A673 (cell line): ENCODE measurements around the gene PLCD1. TPM values are rescaled to one million over a fixed set of nuclear protein-coding genes. Genes with fewer than 3 reads are reported as not detected.

Experiments
- BruUV-seq: library from RNA; stranded (reverse); fragments of 400-500 nt; replicated peaks from 2 replicates; lab custom pipeline; 2021; lab: Mats Ljungman, UMichigan
- CTCF ChIA-PET: fragments of 300-600 bp; sonication (Branson Sonifier 250); formaldehyde crosslinking; loops from one replicate; lab custom pipeline; 2022; ENCODE audit warnings: antibody characterized with exemption; lab: Charles Lee
- POLR2A ChIA-PET: fragments of 300-600 bp; sonication (Branson Sonifier 250); formaldehyde crosslinking; loops from one replicate; lab custom pipeline; 2022; ENCODE audit warnings: antibody characterized with exemption; ENCODE audit not compliant: low non-redundant PET; lab: Charles Lee
- DNase-seq: peaks from one replicate; pipeline ENCODE4 v3.0.0-alpha.2; 2015; ENCODE audit warnings: low spot score
- H3K27ac ChIP-seq: fragments of 200-600 bp; sonication (generic); 2 replicates; pipeline ENCODE4 v1.5.1; 2016; ENCODE audit warnings: mixed run types, low read depth, mild to moderate bottlenecking, mixed read lengths, antibody characterized with exemption, low read length; ENCODE audit not compliant: poor library complexity, severe bottlenecking
- H3K27me3 ChIP-seq: fragments of 200-600 bp; sonication (generic); replicated peaks from 2 replicates; pipeline ENCODE4 v1.6.1; 2017; ENCODE audit warnings: mixed run types, low read depth, mild to moderate bottlenecking, mixed read lengths, antibody characterized with exemption, low read length; ENCODE audit not compliant: insufficient read depth, poor library complexity
- H3K36me3 ChIP-seq: fragments of 200-600 bp; sonication (generic); 2 replicates; pipeline ENCODE4 v1.6.1; 2016; ENCODE audit warnings: mixed run types, mild to moderate bottlenecking, mixed read lengths, antibody characterized with exemption, low read length; ENCODE audit not compliant: insufficient read depth, poor library complexity, severe bottlenecking
- H3K4me1 ChIP-seq: fragments of 200-600 bp; sonication (generic); 2 replicates; pipeline ENCODE4 v1.6.1; 2017; ENCODE audit warnings: mixed run types, mild to moderate bottlenecking, mixed read lengths, antibody characterized with exemption, low read length; ENCODE audit not compliant: insufficient read depth, poor library complexity, severe bottlenecking
- H3K4me3 ChIP-seq: fragments of 200-600 bp; sonication (generic); 2 replicates; pipeline ENCODE4 v1.5.1; 2016; ENCODE audit warnings: low read depth, mixed run types, mild to moderate bottlenecking, mixed read lengths, low read length; ENCODE audit not compliant: poor library complexity, severe bottlenecking
- H3K9me3 ChIP-seq: fragments of 200-600 bp; sonication (generic); 2 replicates; pipeline ENCODE4 v1.6.1; 2016; ENCODE audit warnings: mixed run types, low read depth, mild to moderate bottlenecking, mixed read lengths, antibody characterized with exemption, low read length; ENCODE audit not compliant: poor library complexity, severe bottlenecking
- EZH2 ChIP-seq: fragments of 200-600 bp; sonication (generic); IDR thresholded peaks from 2 replicates; pipeline ENCODE4 v1.6.1; 2017; ENCODE audit warnings: borderline replicate concordance, low read depth, mild to moderate bottlenecking, mixed read lengths, antibody characterized with exemption, low read length; ENCODE audit not compliant: poor library complexity, severe bottlenecking
- intact Hi-C: fragments of 100-400 bp; cut with micrococcal nuclease; formaldehyde crosslinking; loops from one replicate; pipeline ENCODE4 v1.10.0; 2022; ENCODE audit not compliant: unreplicated experiment
- total RNA-seq: library from RNA; stranded (reverse); gene quantifications from 2 replicates; pipeline ENCODE4 v1.2.3, GENCODE V29; 2021
- TF ChIP-seq, protein P1 (sequence below): fragments of 300-800, 200-600 bp; sonication (generic); conservative IDR thresholded peaks from 2 replicates; pipeline ENCODE4 v1.5.1; 2017; ENCODE audit warnings: low read depth, mild to moderate bottlenecking, antibody characterized with exemption, low read length, moderate library complexity, mixed read lengths

The PLCD1 gene
- total RNA-seq, 1 experiment from 2014 or later = 1.1 TPM

DNA sequence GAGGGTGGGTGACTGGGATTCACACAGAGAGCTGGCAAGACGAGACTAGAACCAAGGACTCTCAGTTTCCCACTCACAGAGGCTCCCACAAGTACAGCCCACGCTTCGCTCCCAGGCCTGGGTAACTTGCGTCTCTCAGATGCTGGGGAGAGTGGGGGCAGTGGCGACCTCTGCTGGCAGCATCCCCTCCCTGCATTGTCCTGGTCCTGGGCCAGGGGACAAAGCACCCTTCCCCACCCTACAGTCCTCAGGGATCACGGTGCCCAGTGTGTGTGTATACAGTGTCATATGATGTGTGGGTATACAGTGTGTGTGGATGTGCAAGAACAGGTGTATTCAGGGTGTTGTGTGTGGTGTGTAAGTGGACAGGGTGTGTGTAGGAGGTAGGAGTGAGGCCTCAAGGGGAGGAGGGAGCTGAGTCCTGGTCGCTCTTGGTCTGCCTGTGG lies 26.0 kb downstream of the PLCD1 start:
- intact Hi-C loops = no loop called here
- BruUV-seq = no TSS peak
- POLR2A ChIA-PET = no interaction called here
- peak; percentile 53 for DNase-seq
- H3K36me3 ChIP-seq = no peaks in the 10 kb centered on the region
- peaks cover 3% of the 10 kb centered on the region for H3K4me1 ChIP-seq
- no peaks in the 10 kb centered on the region for H3K9me3 ChIP-seq
- H3K27me3 ChIP-seq = no peaks in the 10 kb centered on the region
- no peak overlapping the region for H3K27ac ChIP-seq
- TF ChIP-seq, protein P1, sequence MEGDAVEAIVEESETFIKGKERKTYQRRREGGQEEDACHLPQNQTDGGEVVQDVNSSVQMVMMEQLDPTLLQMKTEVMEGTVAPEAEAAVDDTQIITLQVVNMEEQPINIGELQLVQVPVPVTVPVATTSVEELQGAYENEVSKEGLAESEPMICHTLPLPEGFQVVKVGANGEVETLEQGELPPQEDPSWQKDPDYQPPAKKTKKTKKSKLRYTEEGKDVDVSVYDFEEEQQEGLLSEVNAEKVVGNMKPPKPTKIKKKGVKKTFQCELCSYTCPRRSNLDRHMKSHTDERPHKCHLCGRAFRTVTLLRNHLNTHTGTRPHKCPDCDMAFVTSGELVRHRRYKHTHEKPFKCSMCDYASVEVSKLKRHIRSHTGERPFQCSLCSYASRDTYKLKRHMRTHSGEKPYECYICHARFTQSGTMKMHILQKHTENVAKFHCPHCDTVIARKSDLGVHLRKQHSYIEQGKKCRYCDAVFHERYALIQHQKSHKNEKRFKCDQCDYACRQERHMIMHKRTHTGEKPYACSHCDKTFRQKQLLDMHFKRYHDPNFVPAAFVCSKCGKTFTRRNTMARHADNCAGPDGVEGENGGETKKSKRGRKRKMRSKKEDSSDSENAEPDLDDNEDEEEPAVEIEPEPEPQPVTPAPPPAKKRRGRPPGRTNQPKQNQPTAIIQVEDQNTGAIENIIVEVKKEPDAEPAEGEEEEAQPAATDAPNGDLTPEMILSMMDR = peak; percentile 75
- TF ChIP-seq EZH2 = no peak
- CTCF ChIA-PET = no interaction called here
- no peak overlapping the region for H3K4me3 ChIP-seq

DNA sequence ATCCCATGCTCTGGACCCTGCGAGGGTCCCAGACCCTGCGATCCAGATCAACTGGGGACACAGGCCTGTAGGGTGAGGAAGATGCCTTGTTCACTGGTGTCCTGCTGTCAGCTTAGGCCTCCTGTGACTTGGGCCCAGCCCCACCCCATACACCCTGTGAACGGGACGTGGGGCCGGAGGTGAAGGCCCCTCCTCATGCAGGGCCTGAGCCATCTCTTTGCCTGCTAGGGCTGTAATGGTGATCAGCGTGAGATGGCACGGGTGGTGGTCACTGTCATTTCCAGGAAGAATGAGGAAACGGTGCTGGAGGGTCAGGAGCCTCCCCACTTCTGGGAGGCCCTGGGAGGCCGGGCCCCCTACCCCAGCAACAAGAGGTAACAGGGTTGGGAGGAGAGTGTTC lies 26.5 kb downstream of the PLCD1 start:
- Histone ChIP-seq H3K9me3 (no peaks in the 10 kb centered on the region), H3K27me3 (no peaks in the 10 kb centered on the region), H3K4me1 (peaks cover 5% of the 10 kb centered on the region), H3K4me3 (no peak overlapping the region), H3K36me3 (no peaks in the 10 kb centered on the region), H3K27ac (no peak overlapping the region)
- ChIA-PET POLR2A (no interaction called here), CTCF (no interaction called here)
- TF ChIP-seq, protein P1 = no peak
- TF ChIP-seq EZH2 = no peak
- no TSS peak for BruUV-seq
- intact Hi-C loops = no loop called here
- DNase-seq = no peak

DNA sequence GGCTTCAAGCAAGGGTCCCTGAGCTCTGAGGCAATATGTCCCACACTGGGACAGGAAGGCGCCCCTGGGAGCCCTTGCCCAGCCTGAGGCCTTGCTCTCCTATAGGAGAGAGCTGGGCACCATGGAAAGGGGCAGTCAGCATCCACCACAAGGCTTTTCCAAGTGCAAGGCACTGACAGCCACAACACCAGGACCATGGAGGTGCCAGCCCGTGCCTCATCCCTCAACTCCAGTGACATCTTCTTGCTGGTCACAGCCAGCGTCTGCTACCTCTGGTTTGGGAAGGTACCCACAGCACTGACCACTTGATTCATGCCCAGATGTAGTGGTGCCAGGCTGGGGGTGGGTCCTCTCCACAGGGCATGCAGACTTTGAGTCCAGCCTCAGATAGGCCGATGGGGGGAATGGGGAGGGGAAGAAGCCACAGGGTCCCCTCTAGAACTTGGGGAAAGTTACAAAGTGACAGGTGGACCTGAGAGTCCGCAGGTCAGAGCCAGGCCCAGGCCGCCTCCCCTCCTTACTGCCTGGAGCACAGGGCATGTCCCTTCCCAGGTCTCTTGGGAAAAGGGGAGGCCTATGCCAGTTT lies 27.1 kb downstream of the PLCD1 start:
- intact Hi-C loops = no loop called here
- no peaks in the 10 kb centered on the region for H3K9me3 ChIP-seq
- CTCF ChIA-PET = no interaction called here
- H3K27ac ChIP-seq = no peak overlapping the region
- no peak for TF ChIP-seq EZH2
- TF ChIP-seq, protein P1 = no peak
- H3K4me3 ChIP-seq = no peak overlapping the region
- H3K27me3 ChIP-seq = no peaks in the 10 kb centered on the region
- no TSS peak for BruUV-seq
- POLR2A ChIA-PET = no interaction called here
- H3K36me3 ChIP-seq = no peaks in the 10 kb centered on the region
- peaks cover 5% of the 10 kb centered on the region for H3K4me1 ChIP-seq
- no peak for DNase-seq
